Ovary (tissue), 9 donors: ENCODE data around the gene MAML1. TPM values are rescaled to one million over a fixed set of nuclear protein-coding genes. Genes with fewer than 3 reads are reported as not detected.
A peak's percentile ranks its signal among the peaks of the same experiment; 100 is the strongest.

Experiments
- DNase-seq, 5 donors: peaks; one replicate each; pipeline ENCODE4 v3.0.0-alpha.2; 2019 to 2020
- H3K27ac ChIP-seq, 2 donors: fragments of 200-600 bp; one replicate each; pipeline versions ENCODE4 v1.5.1 to v1.8.0; 2019 to 2022
- H3K27me3 ChIP-seq: fragments of 200-600 bp; one replicate; pipeline ENCODE4 v1.8.0; 2022
- H3K36me3 ChIP-seq: fragments of 200-600 bp; sonication (generic); one replicate; pipeline ENCODE4 v1.5.1; 2019
- H3K4me1 ChIP-seq: one replicate; pipeline ENCODE4 v1.8.1; 2013; ENCODE audit warnings: mild to moderate bottlenecking, moderate library complexity; ENCODE audit not compliant: insufficient read depth
- H3K4me3 ChIP-seq: fragments of 200-600 bp; sonication (generic); one replicate; pipeline ENCODE4 v1.5.1; 2017
- H3K9me3 ChIP-seq, 2 donors: fragments of 200-600 bp in 1 of 2; sonication (generic) in 1 of 2; one replicate each; pipeline versions ENCODE4 v1.5.1 to v1.8.1; 2013 to 2019; ENCODE audit warnings: mild to moderate bottlenecking in 1 of 2, moderate library complexity in 1 of 2
- CTCF ChIP-seq, 3 donors: fragments of 450-650 bp in 2 of 3; fragments of 200-600 bp in 1 of 3; IDR thresholded peaks; one replicate each; pipeline versions ENCODE4 v1.5.1 to v1.8.0; 2016 to 2022; ENCODE audit warnings: antibody characterized with exemption in 3 of 3, mild to moderate bottlenecking in 1 of 3
- EP300 ChIP-seq: sonication (generic); formaldehyde crosslinking; IDR thresholded peaks from one replicate; pipeline ENCODE4 v1.6.1; 2017; ENCODE audit warnings: antibody characterized with exemption
- POLR2A ChIP-seq: fragments of 450-650 bp; IDR thresholded peaks from one replicate; pipeline ENCODE4 v1.6.1; 2017; ENCODE audit warnings: antibody characterized with exemption, mild to moderate bottlenecking, moderate library complexity
- WGBS, 3 donors: extraction: QIAGEN DNeasy Blood & Tissue Kit in 1 of 3; methylation state at CpG; one replicate each; pipeline versions ENCODE4 v1.1.5 to v1.1.7; 2013 to 2017; 5-methylcytosine and 5-hydroxymethylcytosine counted together
- intact Hi-C, 4 donors: fragments of 100-400 bp; cut with DNase I; formaldehyde crosslinking; loops; one replicate each; pipeline versions ENCODE4 v1.11.0 to v1.15.1; 2022 to 2023
- microRNA counts: library from miRNA; unstranded; fragments of <30 nt; microRNA quantifications from one replicate; lab custom pipeline; 2016
- microRNA-seq, 3 donors: library from miRNA; unstranded; fragments of <30 nt; microRNA quantifications; one replicate each; pipeline versions ENCODE4 to v1.2.0, GENCODE V29; 2019 to 2020
- polyA plus RNA-seq, 2 donors: library from polyadenylated mRNA; stranded (reverse); fragments of 200-250 nt in 1 of 2; fragments of 350-450 nt in 1 of 2; fragmentation: Illumina TruSeq in 1 of 2; extraction: RNeasy Lipid Tissue Mini Kit (QIAGEN cat#74804) in 1 of 2; gene quantifications; one replicate each; pipeline ENCODE4 v1.2.3, GENCODE V29; 2013 to 2014
- small RNA-seq: library from RNA; depleted of rRNA; stranded (forward); fragments of <200 nt; gene quantifications from one replicate; pipeline ENCODE3, GENCODE V24; 2016
- total RNA-seq, 7 donors: library from RNA; depleted of rRNA in 2 of 7; stranded (reverse); fragments of >200 nt in 2 of 7; fragmentation: NEBNext Ultra II Directional in 3 of 7; extraction: Animal tissue kit (Norgen Biotek cat#: 25700) in 3 of 7; gene quantifications; one replicate each; pipeline versions ENCODE4 v1.1.0 to v1.2.4, GENCODE V29; 2016 to 2023
- donor health status: DM: no; HTN: no; CAD: no; lungs with moderate emphysema.
- donor health status: DM: no; HTN: no; CAD: no.
- donor health status: Bipolar disorder and iron deficiency.
- donor health status: DM: yes; HTN: yes; CAD: no.
- donor health status: DM: no; HTN: no; CAD: no.
- donor health status: DM: yes; HTN: yes; CAD: no.

Gene MAML1
- total and polyA plus RNA-seq, 9 donors = 18.4 to 40.1 (median 29.9) TPM

GRCh38 chr5:179822444-179822990 lies 89.9 kb downstream of the MAML1 start:
- H3K27me3 ChIP-seq = no peaks in the 10 kb centered on the region
- no peaks in the 10 kb centered on the region for H3K9me3 ChIP-seq
- intact Hi-C loops = loop anchor here in 1 of 4 donors (10.0 kb wide), 1 partner anchor 82 kb away; the partner anchor contains the start of gene TBC1D9B
- H3K27ac ChIP-seq = peak overlapping the region; percentile 0 to 7
- peak overlapping the region; percentile 82 for H3K4me3 ChIP-seq
- peaks cover 30% of the 10 kb centered on the region for H3K4me1 ChIP-seq
- TF ChIP-seq EP300 (no peak), CTCF (IDR thresholded peaks at IDR 0.05) (no peak), POLR2A (no peak)
- WGBS, 3 donors = 33 to 49% (median 33%) methylated on average over 8 of the region's 8 CpGs
- peak in 4 of 5 donors; percentile 16 to 47 (median 34) for DNase-seq
- no peaks in the 10 kb centered on the region for H3K36me3 ChIP-seq

- H3K36me3 ChIP-seq = no peaks in the 10 kb centered on the region
- 84 to 88% (median 86%) methylated on average over 22 of the region's 22 CpGs for WGBS, 3 donors
- TF ChIP-seq POLR2A (no peak), CTCF (IDR thresholded peaks at IDR 0.05) (no peak)
- H3K9me3 ChIP-seq = no peaks in the 10 kb centered on the region
- DNase-seq = peak in 2 of 5 donors; percentile 30 to 38
- H3K27me3 ChIP-seq = no peaks in the 10 kb centered on the region
- no peak overlapping the region for H3K27ac ChIP-seq
- H3K4me1 ChIP-seq = peaks cover 27% of the 10 kb centered on the region
- H3K4me3 ChIP-seq = no peak overlapping the region
- intact Hi-C loops = loop anchor here in 1 of 4 donors (10.0 kb wide), 1 partner anchor 81 kb away; the partner anchor contains the start of gene TBC1D9B
These were observed 91.5 kb downstream of the MAML1 start for GRCh38 chr5:179823937-179824744.

GRCh38 chr5:179824745-179825112 lies 92.1 kb downstream of the MAML1 start:
- no peak for DNase-seq
- no peak for TF ChIP-seq POLR2A
- TF ChIP-seq CTCF (IDR thresholded peaks at IDR 0.05) = no peak
- no peak for TF ChIP-seq EP300
- Histone ChIP-seq H3K27me3 (no peaks in the 10 kb centered on the region), H3K36me3 (no peaks in the 10 kb centered on the region), H3K4me1 (peaks cover 22% of the 10 kb centered on the region), H3K27ac (no peak overlapping the region), H3K4me3 (no peak overlapping the region), H3K9me3 (no peaks in the 10 kb centered on the region)
- intact Hi-C loops = loop anchor here in 1 of 4 donors (10.0 kb wide), 1 partner anchor 80 kb away; the partner anchor contains the start of gene TBC1D9B
- WGBS, 3 donors = 67 to 80% (median 72%) methylated on average over 3 of the region's 3 CpGs

GRCh38 chr5:179825655-179826182 lies 93.1 kb downstream of the MAML1 start:
- intact Hi-C loops = loop anchor here in 1 of 4 donors (10.0 kb wide), 1 partner anchor 79 kb away; the partner anchor contains the start of gene TBC1D9B
- Histone ChIP-seq H3K9me3 (no peaks in the 10 kb centered on the region), H3K27me3 (no peaks in the 10 kb centered on the region), H3K4me3 (no peak overlapping the region), H3K27ac (no peak overlapping the region), H3K36me3 (no peaks in the 10 kb centered on the region), H3K4me1 (peaks cover 16% of the 10 kb centered on the region)
- no peak for DNase-seq
- WGBS, 3 donors = 78 to 81% (median 80%) methylated on average over 13 of the region's 13 CpGs
- no peak for TF ChIP-seq EP300
- TF ChIP-seq CTCF (IDR thresholded peaks at IDR 0.05) = no peak
- no peak for TF ChIP-seq POLR2A

MicroRNA genes within 50 kb of the gene (microRNA counts, 767-probe panel; counts per million panel counts)
- 530 counts per million, percentile 78 among the panel's probes with 10 or more counts for microRNA hsa-miR-1229 (lab: Ali Mortazavi, UCI)

Small RNA genes lying within 50 kb of the gene (microRNA-seq; reads per million reads assigned to microRNA genes)
- gene MIR1229 = 1.1 to 1.5 (median 1.1) reads per million in 3 donors

Small RNA genes lying within 50 kb of the gene (small RNA-seq; reads per million reads assigned to genes)
- gene MIR1229 = not detected

Other genes with a start within 250 kb of the MAML1 start
- 10 to 100 TPM; 35.6 to 47.2 (median 39.1) TPM for gene RUFY1, start 182.3 kb upstream of the MAML1 start, total RNA-seq
- gene RUFY1, start 182.3 kb upstream of the MAML1 start, polyA plus RNA-seq = 10 to 100 TPM; 31.4 to 53.6 TPM
- gene HNRNPH1, start 109.2 kb upstream of the MAML1 start, total RNA-seq = 100 to 1,000 TPM; 416 to 679 (median 577) TPM
- 100 to 1,000 TPM; 243 to 354 TPM for gene HNRNPH1, start 109.2 kb upstream of the MAML1 start, polyA plus RNA-seq
- gene CBY3, start 51.8 kb upstream of the MAML1 start, total RNA-seq = under 1 TPM in 1 of 7 donors, not detected in 6; 0.65 TPM
- not detected for gene CBY3, start 51.8 kb upstream of the MAML1 start, polyA plus RNA-seq
- 100 to 1,000 TPM; 228 to 683 (median 573) TPM for gene CANX, start 33.9 kb upstream of the MAML1 start, total RNA-seq
- 100 to 1,000 TPM; 176 to 688 TPM for gene CANX, start 33.9 kb upstream of the MAML1 start, polyA plus RNA-seq
- 10 to 100 TPM in 6 of 7 donors, 1 to 10 TPM in 1; 7.5 to 43.5 (median 20.6) TPM for gene LTC4S, start 61.2 kb downstream of the MAML1 start, total RNA-seq
- 10 to 100 TPM in 1 of 2 donors, not detected in 1; 11.7 TPM for gene LTC4S, start 61.2 kb downstream of the MAML1 start, polyA plus RNA-seq
- gene MGAT4B, start 74.0 kb downstream of the MAML1 start, total RNA-seq = 100 to 1,000 TPM in 1 of 7 donors, 10 to 100 TPM in 6; 51.2 to 102 (median 68.6) TPM
- gene MGAT4B, start 74.0 kb downstream of the MAML1 start, polyA plus RNA-seq = 10 to 100 TPM; 51.0 to 65.6 TPM
- gene SQSTM1, start 88.1 kb downstream of the MAML1 start, total RNA-seq = 100 to 1,000 TPM; 257 to 457 (median 337) TPM
- gene SQSTM1, start 88.1 kb downstream of the MAML1 start, polyA plus RNA-seq = 100 to 1,000 TPM; 125 to 265 TPM
- gene MRNIP, start 126.0 kb downstream of the MAML1 start, total RNA-seq = 10 to 100 TPM; 46.2 to 61.1 (median 50.3) TPM
- 10 to 100 TPM; 26.9 to 59.3 TPM for gene MRNIP, start 126.0 kb downstream of the MAML1 start, polyA plus RNA-seq
- gene TBC1D9B, start 175.1 kb downstream of the MAML1 start, total RNA-seq = 100 to 1,000 TPM in 2 of 7 donors, 10 to 100 TPM in 5; 48.3 to 121 (median 87.8) TPM
- 10 to 100 TPM; 66.2 to 67.4 TPM for gene TBC1D9B, start 175.1 kb downstream of the MAML1 start, polyA plus RNA-seq